Aorta (tissue), 5 donors: ENCODE results near the gene GPBP1L1. TPM values are rescaled to one million over a fixed set of nuclear protein-coding genes. Genes with fewer than 3 reads are reported as not detected.
A peak's percentile ranks its signal among the peaks of the same experiment; 100 is the strongest.

ENCODE experiments used
- ATAC-seq: fragments of 200-7000 bp; cut with Tn5 transposase; one replicate; pipeline ENCODE4 v1.9.1; 2022; ENCODE audit warnings: moderate library complexity; ENCODE audit not compliant: low FRiP score
- DNase-seq, 2 donors: peaks; one replicate each; pipeline ENCODE4 v3.0.0-alpha.2; 2020
- H3K27ac ChIP-seq, 2 donors: one replicate each; pipeline ENCODE4 v1.5.1; 2013; ENCODE audit warnings: low read length in 2 of 2, mild to moderate bottlenecking in 2 of 2, moderate library complexity in 2 of 2, control low read depth in 1 of 2, inconsistent platforms in 1 of 2, low read depth in 1 of 2
- H3K27me3 ChIP-seq, 2 donors: one replicate each; pipeline ENCODE4 v1.6.1; 2013; ENCODE audit warnings: control low read depth in 1 of 2, low read length in 1 of 2, mild to moderate bottlenecking in 1 of 2, moderate library complexity in 1 of 2; ENCODE audit not compliant: insufficient read depth in 2 of 2, control insufficient read depth in 1 of 2
- H3K36me3 ChIP-seq, 2 donors: one replicate each; pipeline ENCODE4 v1.6.1; 2013; ENCODE audit warnings: control low read depth in 1 of 2, low read length in 1 of 2, mild to moderate bottlenecking in 1 of 2; ENCODE audit not compliant: insufficient read depth in 2 of 2, control insufficient read depth in 1 of 2
- H3K4me1 ChIP-seq, 2 donors: one replicate each; pipeline ENCODE4 v1.6.1; 2013; ENCODE audit warnings: low read length in 2 of 2, control low read depth in 1 of 2, mild to moderate bottlenecking in 1 of 2, moderate library complexity in 1 of 2; ENCODE audit not compliant: insufficient read depth in 2 of 2, control insufficient read depth in 1 of 2
- H3K4me3 ChIP-seq, 2 donors: one replicate each; pipeline ENCODE4 v1.5.1; 2013; ENCODE audit warnings: low read length in 2 of 2, control low read depth in 1 of 2, mild to moderate bottlenecking in 1 of 2
- H3K9me3 ChIP-seq: one replicate; pipeline ENCODE4 v1.6.1; 2013; ENCODE audit warnings: mild to moderate bottlenecking, low read length; ENCODE audit not compliant: control insufficient read depth
- whole genome bisulfite sequencing, 2 donors: extraction: QIAGEN DNeasy Blood & Tissue Kit; methylation state at CpG; one replicate each; pipeline ENCODE4 v1.1.7; 2013; 5-methylcytosine and 5-hydroxymethylcytosine counted together
- intact Hi-C, 2 donors: fragments of 100-400 bp; cut with DNase I; formaldehyde crosslinking; loops; one replicate each; pipeline versions ENCODE4 v1.14.2 to v1.15.0; 2022
- polyA plus RNA-seq, 2 donors: library from polyadenylated mRNA; stranded (reverse); fragments of 200-250 nt; gene quantifications; one replicate each; pipeline ENCODE4 v1.2.3, GENCODE V29; 2013
- total RNA-seq, 2 donors: library from RNA; stranded (reverse); fragmentation: NEBNext Ultra II Directional; extraction: Animal tissue kit (Norgen Biotek cat#: 25700); gene quantifications; one replicate each; pipeline ENCODE4 v1.2.1, GENCODE V29; 2021
- donor health status: healthy with polysubstance abuse.
- donor health status: Bipolar disorder and iron deficiency.
- donor health status: DM: no; HTN: no; CAD: no.
- donor health status: DM: no; HTN: no; CAD: no.
- donor health status: DM: yes; HTN: yes; CAD: no.

Gene GPBP1L1
- total and polyA plus RNA-seq, 4 donors = 39.2 to 113 (median 74.5) TPM

DNA sequence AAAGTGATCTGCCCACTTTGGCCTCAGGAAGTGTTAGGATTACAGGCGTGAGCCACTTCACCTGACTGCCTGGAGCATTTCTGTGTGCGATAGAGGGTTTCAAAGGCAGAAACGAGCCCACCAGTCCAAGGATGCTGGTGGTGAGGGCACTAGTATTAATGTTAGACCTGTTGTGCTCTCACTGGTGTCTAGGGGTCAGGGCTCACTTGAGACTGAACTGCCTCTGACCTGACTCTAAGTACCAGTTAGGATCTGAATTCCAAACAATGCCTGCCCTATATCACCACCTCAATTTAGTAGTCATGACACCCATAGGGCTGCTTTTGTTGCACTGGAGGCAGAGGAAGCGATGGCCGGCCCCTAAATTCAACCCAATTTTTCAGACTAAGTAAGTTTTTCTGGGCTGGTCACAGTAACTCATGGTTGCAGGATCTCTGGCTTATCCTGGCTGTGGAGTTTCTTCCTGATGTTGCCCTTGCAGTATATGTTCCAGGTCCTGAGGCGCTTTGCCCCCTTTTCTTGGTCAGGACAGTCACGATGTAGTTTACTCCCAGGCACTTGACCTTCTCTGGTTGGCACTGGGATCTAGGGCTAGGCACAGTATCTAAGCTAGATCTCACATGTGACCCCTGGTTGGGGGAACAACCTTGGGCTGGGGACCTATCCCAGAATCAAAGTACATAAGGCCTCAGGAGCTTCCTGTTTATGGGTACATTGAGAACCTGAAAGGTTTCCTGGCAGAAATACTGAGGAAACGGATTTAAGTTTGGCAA is 67.0 kb downstream of the GPBP1L1 start:
- intact Hi-C loops = no loop called here
- no peaks in the 10 kb centered on the region for H3K27me3 ChIP-seq
- peaks cover 2 to 4% of the 10 kb centered on the region in 2 donors for H3K36me3 ChIP-seq
- ATAC-seq (no peak), DNase-seq (no peak)
- H3K4me1 ChIP-seq = no peaks in the 10 kb centered on the region
- peak overlapping the region in 1 of 2 donors; percentile 14 for H3K27ac ChIP-seq
- WGBS, 2 donors = 62 to 66% methylated on average over 8 of the region's 8 CpGs
- H3K4me3 ChIP-seq = no peak overlapping the region
- H3K9me3 ChIP-seq = no peaks in the 10 kb centered on the region

DNA sequence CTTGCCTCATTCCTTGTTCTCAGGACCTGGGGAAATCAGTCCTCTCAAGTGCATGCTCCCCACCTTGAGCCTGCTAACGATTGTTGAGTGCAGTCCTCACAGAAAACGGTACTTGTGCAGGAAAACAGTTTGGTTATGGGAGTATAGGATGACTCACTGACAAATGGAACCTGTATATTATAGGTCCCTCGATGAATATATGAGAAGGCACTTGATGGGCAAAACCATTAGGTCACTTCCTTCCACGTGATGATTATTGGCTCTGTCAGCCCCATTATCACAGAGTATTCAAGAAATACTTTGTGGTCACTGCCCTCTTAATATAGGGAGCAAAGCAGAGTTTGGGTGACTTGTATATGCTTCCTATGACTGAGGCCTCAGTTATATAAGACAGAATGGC is 68.7 kb downstream of the GPBP1L1 start:
- Histone ChIP-seq H3K27me3 (no peaks in the 10 kb centered on the region), H3K4me1 (no peaks in the 10 kb centered on the region), H3K9me3 (no peaks in the 10 kb centered on the region), H3K4me3 (no peak overlapping the region), H3K27ac (no peak overlapping the region), H3K36me3 (peaks cover 2 to 4% of the 10 kb centered on the region in 2 donors)
- ATAC-seq (no peak), DNase-seq (no peak)
- intact Hi-C loops = no loop called here
- 78 to 82% methylated on average over 4 of the region's 4 CpGs for WGBS, 2 donors

DNA sequence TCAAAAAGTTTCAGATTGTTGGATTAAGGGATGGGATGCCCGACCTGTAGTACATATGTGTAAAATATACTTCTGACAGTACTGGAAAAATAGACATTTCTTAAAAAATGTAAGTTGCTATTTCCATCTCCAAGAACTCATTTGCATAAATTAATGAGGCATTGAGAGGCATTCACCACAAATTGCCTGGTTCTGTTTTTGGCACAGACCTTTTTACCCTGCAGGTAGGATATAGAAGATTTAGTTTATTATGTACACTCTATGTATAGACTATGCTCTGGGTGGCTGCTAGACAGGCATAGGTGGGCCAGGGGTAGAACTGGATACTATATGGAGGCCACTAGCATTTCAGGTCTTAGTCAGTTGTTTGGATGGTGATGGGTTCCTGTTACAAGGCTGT is 70.4 kb downstream of the GPBP1L1 start:
- no peak for DNase-seq
- Histone ChIP-seq H3K27ac (no peak overlapping the region), H3K36me3 (peaks cover 2 to 4% of the 10 kb centered on the region in 2 donors), H3K4me3 (no peak overlapping the region), H3K9me3 (no peaks in the 10 kb centered on the region), H3K4me1 (no peaks in the 10 kb centered on the region), H3K27me3 (no peaks in the 10 kb centered on the region)
- intact Hi-C loops = no loop called here
- no peak for ATAC-seq
- 92 to 93% methylated on average over 1 of the region's 1 CpG for WGBS, 2 donors

DNA sequence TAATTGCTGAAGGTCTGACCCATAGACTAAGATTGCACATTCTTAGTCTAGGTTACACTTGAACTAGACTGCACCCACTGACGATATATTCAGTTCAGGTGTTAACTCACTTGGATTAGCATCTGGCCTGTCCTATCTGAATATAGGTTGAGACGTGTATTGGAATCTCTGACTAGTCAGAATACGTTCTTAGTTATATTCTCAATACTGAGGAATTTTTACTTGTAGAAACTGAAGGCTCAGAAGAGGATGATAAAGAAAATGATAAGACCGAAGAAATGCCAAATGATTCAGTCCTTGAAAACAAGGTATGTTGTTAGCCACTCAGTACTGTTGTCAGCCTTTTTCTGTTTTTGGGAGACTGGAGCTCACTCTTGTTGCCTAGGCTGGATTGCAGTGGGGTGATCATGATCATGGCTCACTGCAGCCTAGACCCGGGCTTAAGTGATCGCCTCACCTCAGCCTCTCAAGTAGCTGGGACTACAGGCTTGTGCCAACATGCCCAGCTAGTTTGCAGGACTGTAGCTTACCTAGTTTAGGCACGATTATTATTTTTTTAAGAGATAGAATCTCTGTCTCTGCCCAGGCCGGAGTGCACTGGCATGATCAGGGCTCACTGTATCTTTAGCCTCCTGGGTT is 73.3 kb downstream of the GPBP1L1 start:
- Histone ChIP-seq H3K9me3 (no peaks in the 10 kb centered on the region), H3K36me3 (peaks cover 4 to 5% of the 10 kb centered on the region in 2 donors), H3K27me3 (no peaks in the 10 kb centered on the region), H3K4me1 (no peaks in the 10 kb centered on the region), H3K27ac (no peak overlapping the region), H3K4me3 (no peak overlapping the region)
- no peak for ATAC-seq
- WGBS, 2 donors = 80 to 88% methylated on average over 8 of the region's 8 CpGs
- no peak for DNase-seq
- intact Hi-C loops = no loop called here

DNA sequence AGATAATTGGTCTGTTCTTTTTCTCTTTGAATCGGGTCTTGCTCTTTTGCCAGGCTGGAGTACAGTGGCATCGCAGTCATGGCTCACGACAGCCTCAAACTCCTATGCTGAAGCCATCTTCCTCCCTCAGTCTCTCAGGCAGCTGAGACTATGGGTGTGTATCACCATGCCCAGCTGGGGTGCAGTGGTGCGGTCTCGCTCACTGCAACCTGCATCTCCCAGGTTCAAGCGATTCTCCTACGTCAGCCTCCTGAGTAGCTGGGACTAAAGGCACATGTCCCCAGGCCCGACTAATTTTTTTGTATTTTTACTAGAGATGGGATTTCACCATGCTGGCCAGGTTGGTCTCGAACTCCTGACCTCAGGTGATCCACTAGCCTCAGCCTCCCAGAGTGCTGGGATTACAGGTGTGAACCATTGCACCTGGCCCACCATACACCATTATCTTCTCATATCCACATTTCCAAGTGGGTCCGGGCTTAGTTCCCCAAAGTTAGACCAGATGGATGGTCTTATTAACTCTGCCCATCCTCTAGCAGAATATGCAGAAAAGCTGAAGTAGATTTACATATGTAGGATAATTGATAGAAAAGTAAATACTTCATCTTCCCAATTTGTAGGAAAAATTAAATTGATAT is 75.6 kb downstream of the GPBP1L1 start:
- intact Hi-C loops = no loop called here
- H3K9me3 ChIP-seq = no peaks in the 10 kb centered on the region
- H3K4me1 ChIP-seq = no peaks in the 10 kb centered on the region
- H3K36me3 ChIP-seq = peaks cover 5 to 7% of the 10 kb centered on the region in 2 donors
- WGBS, 2 donors = 95 to 97% methylated on average over 10 of the region's 10 CpGs
- no peak overlapping the region for H3K27ac ChIP-seq
- H3K4me3 ChIP-seq = no peak overlapping the region
- DNase-seq (no peak), ATAC-seq (no peak)
- no peaks in the 10 kb centered on the region for H3K27me3 ChIP-seq

DNA sequence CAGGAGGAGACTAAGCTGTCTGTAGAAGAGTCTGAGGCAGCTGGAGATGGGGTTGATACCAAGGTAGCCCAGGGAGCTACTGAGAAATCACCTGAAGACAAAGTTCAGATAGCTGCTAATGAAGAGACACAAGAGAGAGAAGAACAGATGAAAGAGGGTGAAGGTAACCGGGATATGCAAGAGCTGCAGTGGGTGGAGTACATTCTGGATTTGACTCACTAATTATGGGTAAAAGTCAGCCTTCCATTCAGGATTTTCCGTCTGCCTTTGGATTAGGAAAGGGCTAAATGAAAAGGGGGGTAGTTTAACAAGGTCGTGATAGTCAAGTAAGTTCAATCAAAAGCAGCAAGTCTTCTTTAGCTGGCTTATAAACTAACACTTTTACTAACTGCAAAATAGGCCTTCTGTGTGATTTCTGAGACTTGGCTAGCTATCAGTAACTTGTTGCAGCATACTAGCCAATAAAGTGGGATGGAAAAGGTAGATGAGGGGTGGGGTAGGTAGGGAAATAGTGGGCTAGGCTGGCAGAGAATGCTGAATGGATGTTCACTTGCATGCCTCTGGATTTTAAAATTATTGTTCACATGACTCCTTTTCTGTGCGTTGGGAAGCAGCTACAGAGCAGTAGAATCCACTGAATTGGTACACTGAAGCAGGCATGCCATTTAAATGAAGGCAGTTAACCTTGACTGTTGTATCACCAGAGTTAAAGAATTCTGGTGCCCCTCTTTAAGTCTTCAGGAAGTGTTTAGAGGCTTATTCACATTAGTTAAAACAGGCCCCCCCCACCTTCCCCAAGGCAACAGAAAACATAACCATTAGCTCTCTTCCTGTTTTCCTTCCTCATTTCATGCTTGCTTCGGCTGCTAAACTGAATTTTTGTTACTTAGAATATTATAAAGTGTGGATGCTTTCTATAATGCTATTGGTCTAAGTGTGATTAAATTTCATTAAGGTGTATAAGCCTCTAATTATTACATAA is 77.9 kb downstream of the GPBP1L1 start:
- H3K9me3 ChIP-seq = no peaks in the 10 kb centered on the region
- intact Hi-C loops = no loop called here
- ATAC-seq (no peak), DNase-seq (no peak)
- H3K4me1 ChIP-seq = no peaks in the 10 kb centered on the region
- WGBS, 2 donors = 83 to 84% methylated on average over 5 of the region's 5 CpGs
- no peak overlapping the region for H3K27ac ChIP-seq
- H3K36me3 ChIP-seq = peaks cover 5% of the 10 kb centered on the region in 2 donors
- no peaks in the 10 kb centered on the region for H3K27me3 ChIP-seq
- H3K4me3 ChIP-seq = no peak overlapping the region

DNA sequence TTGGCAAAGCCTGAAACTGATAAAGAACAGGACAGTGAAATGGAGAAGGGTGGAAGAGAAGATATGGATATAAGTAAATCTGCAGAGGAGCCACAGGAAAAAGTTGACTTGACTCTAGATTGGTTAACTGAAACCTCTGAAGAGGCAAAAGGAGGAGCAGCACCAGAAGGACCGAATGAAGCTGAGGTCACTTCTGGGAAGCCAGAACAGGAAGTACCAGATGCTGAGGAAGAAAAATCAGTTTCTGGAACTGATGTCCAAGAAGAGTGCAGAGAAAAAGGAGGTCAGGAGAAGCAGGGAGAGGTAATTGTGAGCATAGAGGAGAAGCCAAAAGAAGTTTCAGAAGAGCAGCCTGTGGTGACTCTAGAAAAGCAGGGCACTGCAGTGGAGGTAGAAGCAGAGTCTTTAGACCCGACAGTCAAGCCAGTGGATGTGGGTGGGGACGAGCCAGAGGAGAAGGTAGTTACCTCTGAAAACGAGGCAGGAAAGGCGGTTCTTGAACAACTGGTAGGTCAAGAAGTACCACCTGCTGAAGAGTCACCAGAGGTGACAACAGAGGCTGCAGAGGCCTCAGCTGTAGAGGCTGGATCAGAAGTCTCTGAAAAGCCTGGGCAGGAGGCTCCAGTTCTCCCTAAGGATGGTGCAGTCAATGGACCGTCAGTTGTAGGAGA is 78.8 kb downstream of the GPBP1L1 start:
- H3K4me3 ChIP-seq = no peak overlapping the region
- no peaks in the 10 kb centered on the region for H3K27me3 ChIP-seq
- no peaks in the 10 kb centered on the region for H3K9me3 ChIP-seq
- ATAC-seq = no peak
- H3K36me3 ChIP-seq = peaks cover 5% of the 10 kb centered on the region in 2 donors
- intact Hi-C loops = no loop called here
- no peak for DNase-seq
- no peaks in the 10 kb centered on the region for H3K4me1 ChIP-seq
- H3K27ac ChIP-seq = no peak overlapping the region
- 72 to 86% methylated on average over 6 of the region's 6 CpGs for WGBS, 2 donors

DNA sequence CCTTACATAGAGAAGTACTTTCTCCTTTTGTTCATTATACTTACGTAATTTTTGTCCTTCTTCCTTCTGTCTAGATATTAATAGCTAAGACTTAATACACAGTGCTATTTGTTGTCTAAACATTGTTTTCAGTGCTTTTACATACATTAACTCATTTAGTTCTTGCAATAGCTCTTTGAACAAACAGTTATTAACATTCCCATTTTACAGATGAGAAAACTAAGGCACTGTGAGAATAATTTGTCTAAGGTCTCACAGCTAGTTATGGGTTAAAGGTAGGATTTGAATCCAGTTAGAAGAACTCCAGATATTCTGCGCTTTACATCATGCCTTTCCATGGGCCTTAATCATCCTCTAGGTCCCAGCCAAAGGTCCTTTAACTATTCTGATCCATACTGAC is 82.1 kb downstream of the GPBP1L1 start:
- Histone ChIP-seq H3K27me3 (no peaks in the 10 kb centered on the region), H3K4me3 (no peak overlapping the region), H3K4me1 (no peaks in the 10 kb centered on the region), H3K36me3 (peaks cover 2 to 5% of the 10 kb centered on the region in 2 donors), H3K27ac (no peak overlapping the region), H3K9me3 (no peaks in the 10 kb centered on the region)
- DNase-seq (no peak), ATAC-seq (no peak)
- 92% methylated on average over 2 of the region's 2 CpGs for WGBS, 2 donors
- intact Hi-C loops = no loop called here
